Bone marrow (tissue), 2 donors: ENCODE measurements around the gene LARP4B.

Experiments used
- DNase-seq, 2 donors: peaks; one replicate each; lab custom pipeline; 2025; lab: John Stamatoyannopoulos, UW

Gene LARP4B

DNA sequence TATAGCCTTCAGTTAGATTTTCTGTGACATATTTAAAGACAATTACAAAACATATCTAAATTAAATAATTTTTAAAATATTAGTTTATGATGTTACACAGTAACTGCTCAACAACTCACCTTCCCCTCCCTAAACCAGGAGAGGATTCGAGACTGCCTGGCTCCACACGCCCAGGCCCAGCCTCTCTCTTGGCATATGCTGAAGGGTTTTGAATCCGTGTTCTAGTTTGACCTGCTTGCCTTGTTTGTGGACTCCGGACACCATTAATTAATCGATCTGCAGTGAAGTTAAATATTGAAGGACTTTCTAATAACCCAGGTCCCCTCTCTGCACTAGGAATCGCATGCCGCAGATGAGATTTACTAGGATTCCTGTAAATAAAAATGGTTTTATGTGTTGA, 106.6 kb downstream of the LARP4B start:
- DNase-seq, result no peak

DNA sequence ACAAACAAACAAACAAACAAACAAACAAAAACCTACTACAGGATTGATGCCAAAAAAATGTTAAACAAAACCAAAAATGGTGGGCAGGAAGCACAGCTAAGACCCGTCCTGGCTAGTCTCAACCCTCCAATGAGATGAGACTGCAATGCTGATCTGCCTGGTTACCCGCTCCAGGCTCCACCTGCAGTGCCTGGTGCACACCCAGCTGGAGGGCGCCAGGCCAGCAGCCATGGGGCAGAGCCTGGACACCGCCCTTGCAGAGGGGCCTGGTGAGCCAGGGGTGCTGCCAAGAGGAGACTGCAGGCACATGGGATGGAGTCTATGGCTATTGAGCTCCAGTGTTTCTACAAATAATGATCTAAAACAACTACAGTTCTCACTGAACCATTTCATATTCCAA, 107.0 kb downstream of the LARP4B start:
- DNase-seq, result no peak

DNA sequence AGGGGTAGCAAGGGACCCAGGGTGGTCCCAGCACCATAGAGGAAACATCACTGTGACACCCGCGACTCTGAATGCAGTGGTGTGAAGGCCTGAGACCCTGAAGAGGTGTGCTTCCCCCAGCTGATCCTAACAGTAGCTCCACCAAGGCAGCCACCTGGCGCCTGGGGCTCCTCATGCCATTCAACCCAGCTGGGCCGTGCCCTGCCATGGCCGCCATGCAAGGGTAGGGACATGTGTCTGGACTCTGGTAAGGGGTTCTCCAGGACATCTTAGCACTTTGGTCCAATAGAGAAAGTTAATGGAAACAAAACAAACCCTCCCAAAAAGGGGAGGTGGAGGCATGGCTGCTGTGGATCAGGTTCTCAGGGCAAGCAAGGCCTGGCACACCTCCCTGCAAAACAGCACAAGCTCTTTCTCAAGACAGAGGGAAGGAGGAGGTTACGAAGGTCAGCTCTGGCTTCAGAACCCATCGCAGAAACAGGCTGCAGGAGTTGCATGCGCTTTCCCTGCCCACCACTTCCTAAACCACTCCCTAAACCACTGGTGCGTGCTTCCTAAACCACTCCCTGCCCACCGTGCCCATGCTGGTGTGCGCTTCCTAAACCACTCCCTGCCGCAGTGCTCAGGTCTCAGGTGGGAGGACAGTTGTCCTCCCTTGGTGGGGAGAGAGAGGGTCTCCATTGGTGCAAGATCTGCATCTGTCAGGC, 108.7 kb downstream of the LARP4B start:
- DNase-seq, result no peak

DNA sequence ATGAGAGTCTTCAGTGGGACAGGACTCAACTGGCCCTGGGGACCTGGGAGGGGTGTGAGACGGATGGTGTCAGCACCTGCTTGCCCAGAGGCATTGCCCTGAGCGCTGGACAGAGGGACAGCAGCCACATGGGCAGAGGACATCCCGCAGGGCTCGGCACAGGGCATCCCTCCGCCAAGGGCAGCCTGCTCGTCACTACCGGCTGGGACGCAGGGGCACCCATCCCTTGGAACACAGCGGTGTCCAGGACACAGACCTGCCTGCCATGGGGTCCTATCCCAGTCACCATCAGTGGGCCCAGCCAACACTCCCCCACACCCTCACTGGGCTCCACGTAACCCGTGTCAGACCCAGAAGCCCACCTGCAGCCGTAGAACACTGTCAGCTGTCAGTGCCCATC, 109.3 kb downstream of the LARP4B start:
- DNase-seq, result no peak

DNA sequence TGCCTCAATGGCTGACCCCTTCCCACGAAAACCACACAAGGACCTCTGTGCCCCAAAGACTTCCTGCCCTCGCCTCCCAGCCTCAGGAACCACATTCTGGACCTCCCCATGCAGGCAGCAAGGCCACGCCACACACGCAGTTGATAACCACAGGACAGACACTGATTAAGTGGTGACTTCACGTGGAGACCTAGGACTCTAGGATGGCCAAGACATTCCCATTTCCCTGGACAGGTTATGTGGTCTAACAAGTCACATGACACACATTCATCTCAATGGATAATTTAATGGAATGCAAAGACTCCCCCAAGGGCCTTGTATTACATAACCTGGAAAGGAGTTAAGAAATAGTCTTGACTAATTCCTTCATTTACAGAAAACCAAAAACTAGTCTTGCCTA, 110.2 kb downstream of the LARP4B start:
- no peak for DNase-seq

DNA sequence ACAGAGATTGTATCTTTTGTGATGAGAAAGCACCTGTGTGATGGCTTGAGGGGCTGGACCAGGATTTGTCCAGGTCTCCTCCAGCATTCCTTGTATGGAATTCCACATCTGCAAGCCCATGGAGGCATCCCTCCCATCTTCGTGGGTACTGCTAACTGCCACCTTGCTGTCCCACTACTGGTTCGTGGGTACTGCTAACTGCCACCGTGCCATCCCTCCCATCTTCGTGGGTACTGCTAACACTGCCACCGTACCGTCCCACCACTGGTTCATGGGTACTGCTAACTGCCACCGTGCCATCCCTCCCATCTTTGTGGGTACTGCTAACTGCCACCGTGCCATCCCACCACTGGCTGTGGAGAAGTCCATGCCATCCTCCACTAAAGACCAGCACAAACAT, 111.7 kb downstream of the LARP4B start:
- DNase-seq, result no peak

DNA sequence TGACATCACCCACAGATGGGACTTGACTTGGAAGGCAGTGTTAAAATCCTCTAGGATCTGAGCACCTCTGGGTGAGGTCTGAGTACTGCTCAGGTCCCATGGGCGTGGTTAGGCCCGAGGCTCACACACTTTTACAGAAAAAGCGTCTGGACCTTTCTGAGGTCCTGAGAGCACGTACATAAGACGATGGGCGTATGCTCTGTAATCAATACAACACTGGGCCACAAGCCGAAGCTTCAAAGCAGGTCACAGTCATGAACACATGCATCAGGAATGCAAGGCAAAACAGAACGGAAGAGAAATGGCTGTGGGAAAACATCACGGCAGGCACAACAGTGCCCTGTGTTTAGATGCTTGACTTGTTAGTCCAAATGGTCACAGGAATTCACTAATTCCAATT, 112.2 kb downstream of the LARP4B start:
- DNase-seq, result no peak

DNA sequence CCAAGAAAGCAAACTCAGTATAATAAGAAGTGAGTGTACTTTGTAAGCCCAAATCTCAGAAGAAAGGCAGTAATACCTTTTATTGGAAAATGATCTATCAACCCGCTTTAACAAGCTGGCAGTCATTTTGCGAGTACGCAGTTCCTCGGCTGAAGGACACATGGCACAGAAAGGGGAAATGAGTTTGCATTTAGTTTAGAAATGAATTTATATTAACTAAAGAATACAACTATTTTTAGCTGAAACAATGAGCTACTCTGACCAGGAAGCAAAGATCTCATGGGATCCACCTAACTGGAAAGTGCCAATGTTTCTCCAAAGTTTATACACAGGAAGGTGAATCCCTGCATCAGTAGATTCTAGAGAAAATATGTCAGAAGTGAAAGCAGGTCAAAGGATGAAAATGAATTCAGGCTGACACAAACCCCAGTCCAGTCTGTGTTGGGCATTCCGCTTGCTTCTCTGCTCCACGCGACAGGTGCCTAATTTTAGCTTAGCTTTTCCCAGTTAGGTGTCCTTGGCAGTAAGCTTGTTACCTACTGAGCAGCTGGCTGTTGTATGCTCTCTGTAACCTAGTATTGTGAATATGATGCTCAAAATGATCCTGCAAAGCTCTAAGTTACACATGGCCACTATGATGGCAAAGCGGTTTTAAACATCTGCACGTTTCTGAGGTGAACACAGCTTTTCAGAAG, 112.8 kb downstream of the LARP4B start:
- no peak for DNase-seq

DNA sequence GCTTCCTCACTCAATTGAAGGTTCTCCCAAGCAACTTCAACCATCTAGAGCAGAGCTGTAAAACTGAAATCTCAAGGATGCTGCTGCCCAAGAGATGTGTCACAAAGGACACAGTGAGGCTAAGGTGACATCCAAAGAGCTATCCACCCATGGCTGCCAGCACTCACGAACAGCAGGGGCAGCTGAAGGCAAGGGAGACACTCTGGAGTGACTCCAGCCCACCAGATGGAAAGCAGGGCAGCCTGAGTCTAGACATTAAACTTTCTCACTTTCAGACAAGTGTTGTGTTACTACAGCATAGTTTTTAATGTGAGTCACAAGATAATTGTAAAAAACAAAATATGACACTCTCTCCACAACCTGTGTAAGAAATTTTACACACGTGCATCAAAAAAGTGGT, 113.5 kb downstream of the LARP4B start:
- DNase-seq, result no peak

DNA sequence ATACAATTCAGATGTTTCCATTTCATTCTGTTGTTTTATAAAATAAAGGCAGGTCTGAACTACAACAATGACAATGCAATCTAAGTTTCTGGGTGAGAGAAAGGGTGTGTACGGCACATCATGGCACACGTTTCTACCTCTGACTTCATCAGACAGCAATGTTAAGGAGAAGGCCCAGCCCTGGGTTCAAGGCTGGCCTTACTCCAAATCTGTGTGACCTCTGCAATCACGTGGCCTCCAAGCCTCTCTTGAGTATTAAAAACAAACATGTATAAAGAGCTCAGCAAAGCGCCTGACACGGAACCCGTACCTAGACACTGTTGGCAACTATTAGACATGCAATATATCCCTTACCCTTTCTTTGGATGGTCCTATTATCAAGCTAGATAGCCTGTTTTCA, 114.1 kb downstream of the LARP4B start:
- no peak for DNase-seq

DNA sequence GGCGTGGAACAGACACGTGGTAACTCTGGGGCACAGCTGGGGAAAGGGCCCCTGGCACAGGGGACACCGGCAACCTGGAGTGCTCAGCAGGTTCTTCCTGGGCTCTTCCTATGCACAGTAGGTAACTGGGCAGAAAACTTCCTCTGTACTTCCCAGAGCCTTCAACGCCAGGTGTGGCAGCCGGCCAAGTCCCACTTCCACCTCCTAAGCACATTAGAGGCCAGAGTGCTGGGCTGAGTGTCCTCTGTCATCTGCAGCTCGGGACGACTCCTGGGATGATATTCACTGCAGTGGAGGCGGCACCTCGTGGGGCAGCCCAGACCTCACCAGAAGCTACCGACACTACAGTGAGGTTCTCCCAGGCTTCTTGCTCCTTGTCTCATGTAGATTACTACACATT, 114.5 kb downstream of the LARP4B start:
- no peak for DNase-seq

DNA sequence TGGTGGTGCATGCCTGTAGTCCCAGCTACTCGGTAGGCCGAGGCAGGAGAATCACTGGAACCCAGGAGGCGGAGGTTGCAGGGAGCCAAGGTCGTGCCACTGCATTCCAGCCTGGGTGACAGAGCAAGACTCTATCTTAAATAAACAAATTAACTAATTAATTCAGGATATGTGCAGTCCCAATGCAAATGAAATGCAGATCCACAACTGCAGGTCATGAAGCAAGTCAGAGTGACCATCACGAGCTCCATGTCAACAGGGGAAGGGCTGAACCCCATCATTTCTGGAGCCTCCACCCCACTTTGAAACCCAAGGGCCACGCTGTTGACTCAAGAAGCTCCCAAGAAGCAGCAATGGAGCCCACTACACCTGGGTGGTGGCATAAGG, 115.4 kb downstream of the LARP4B start:
- no peak for DNase-seq

DNA sequence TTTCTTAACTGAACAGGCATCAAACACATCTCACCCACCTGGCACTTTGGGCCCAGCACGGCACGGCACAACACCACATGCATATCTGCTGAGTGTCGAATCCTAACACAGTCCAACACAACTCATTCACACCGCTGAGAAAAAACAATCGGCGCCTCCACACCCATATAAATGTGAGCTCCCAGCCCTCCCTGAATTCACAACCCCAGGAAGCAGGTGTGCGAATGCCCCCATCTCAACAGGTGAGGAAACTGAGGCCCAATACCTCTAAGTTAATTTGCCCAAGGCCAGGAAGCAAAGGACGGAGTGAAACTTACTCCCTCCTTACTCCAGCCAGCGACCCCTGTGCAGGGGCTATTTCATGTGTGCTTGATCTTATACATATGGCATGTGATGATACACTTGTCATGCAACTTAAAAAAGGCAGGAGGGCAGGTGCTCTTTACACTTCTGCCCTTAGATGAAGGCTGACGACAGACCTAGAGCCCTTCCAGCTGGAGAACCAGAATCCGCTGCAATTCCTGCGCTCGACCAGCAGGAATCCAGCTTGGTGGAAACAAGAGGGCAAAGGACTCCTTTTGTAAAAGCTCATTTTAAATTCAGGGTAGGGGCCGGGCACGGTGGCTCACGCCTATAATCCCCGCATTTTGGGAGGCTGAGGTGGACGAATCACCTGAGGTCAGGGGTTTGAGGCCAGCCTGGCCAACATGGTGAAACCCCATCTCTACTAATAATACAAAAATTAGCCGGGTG, 116.0 kb downstream of the LARP4B start:
- no peak for DNase-seq

DNA sequence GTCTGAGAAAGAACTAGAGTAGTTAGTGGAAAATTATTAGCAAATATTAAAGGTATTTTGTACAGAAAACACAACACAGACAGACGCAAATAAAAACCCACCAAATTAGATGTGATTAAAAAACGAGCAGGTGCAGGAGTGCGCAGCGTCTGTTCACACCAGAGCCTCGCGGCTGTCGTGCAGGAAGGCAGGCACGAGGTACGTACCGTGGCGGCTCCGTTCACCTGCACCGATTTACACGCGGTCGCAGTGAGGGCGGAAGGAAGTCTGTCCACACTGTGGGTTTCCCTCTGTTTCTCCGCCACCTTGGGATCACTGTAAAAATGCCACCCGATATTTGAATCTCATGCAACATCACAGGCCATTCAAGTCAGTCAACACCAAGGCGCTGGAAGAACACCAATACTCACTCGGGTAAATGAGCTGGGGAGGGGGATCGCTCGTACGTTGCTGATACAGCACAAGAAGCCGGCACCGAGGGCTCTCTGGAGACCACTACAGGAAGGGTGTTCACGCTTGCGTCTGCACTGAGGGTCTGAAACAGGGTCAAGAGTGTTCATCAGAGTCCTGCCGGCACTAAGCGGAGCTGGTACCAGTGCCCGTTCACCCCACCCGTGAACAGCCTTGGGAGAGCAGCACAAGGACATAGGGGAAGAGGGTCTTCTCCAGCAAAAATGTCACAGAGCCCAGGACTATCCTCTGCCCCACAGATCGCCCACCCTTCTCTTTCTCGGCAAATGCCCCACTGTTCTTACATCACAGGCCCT, 116.8 kb downstream of the LARP4B start:
- DNase-seq, result no peak

DNA sequence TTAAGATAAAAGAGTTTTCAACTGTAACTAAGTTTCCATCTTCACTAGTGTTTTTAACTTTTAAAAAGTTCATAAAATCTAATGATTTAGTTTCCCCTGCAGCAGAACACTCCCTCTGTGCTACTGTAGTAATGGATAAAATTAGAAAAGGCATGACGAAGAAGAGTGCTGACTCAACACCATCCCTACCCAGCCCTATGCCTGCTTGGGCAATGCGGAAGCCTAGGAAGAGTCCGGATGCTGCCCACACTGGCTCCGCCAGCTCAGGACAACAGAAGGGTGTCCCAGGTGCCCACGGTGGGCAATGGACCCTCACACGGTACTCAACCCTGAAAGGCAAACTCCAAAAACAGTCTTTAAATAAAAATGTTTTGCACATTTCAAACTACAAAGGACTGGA, 118.2 kb downstream of the LARP4B start:
- no peak for DNase-seq

DNA sequence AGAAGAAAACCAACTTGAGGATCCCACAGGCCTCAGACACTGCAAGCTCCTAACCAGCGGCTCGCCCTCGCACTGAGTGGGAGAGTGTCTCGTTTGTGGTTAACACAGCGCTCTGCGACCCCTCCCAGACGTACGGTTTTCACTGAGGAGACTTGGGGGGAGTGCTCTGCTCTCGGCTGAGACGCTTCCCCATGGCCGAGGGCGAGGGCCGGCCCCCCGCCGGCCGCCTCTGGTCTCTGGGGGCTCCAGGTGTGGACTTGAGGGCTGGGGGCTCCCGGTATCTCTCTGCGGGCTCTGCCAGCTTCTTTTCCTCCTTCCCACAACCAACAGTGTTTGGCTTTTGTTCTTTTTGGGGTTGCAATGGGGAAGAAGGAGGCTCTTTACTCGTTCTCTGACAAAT, 118.7 kb downstream of the LARP4B start:
- no peak for DNase-seq

DNA sequence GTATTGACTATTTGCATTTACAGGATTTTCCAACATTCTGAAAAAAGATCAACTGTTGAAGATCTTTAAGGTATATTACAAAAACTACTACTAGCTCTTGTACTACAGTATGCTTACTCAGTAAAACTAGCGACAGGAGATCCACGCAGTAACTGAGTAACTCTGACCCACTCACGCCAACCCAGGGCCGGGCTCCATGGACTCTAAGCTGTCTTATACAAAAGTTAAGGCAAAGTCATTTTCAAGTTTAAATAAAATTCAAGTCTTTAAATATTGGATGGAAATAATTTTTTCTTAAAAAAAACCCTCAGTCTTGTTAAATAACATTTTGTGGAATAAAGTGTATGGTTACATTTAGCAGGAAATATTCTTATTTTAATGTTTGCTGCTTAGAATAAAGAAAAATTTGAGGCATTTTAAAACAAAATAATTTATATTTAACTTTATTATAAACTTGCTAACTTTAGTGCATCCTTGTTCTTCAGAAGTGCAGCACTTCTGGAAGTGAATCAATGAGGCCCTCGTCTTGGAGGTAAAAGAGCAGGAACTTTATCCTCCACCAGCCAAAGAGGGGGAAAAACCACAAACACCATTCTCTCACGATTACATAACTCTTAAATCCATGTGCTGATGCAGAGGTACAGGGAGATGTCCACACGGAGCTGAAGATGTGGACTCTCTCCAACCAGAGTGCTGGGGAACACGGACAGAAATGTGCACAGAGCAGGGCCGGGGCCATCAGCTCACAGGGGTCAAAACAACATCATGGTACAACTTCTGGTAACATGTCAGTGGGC, 119.9 kb downstream of the LARP4B start:
- DNase-seq, result no peak

DNA sequence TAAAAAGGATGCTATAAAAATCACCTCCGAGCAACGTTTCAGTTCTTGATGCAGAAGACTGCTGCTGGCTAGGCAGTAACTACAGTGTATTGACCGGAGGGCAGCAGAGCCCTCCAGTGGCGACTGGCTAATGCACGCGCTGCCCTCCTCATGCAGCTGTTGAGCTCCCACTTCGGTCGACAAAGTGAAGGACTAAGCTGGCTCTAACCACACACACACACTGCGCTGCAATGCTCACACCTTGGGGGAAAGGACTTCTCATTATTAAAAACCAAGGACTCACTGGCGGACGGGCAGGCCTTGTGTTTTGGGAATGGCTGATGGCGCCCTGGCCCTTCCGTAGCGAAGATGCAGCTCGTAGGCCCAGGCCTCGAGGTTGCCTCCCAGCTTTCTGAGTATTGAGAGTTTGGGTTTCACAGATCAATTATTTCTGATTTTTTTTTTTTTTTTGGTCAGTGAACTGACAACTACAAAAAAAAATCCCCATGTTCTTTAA, 121.1 kb downstream of the LARP4B start:
- DNase-seq, result no peak

DNA sequence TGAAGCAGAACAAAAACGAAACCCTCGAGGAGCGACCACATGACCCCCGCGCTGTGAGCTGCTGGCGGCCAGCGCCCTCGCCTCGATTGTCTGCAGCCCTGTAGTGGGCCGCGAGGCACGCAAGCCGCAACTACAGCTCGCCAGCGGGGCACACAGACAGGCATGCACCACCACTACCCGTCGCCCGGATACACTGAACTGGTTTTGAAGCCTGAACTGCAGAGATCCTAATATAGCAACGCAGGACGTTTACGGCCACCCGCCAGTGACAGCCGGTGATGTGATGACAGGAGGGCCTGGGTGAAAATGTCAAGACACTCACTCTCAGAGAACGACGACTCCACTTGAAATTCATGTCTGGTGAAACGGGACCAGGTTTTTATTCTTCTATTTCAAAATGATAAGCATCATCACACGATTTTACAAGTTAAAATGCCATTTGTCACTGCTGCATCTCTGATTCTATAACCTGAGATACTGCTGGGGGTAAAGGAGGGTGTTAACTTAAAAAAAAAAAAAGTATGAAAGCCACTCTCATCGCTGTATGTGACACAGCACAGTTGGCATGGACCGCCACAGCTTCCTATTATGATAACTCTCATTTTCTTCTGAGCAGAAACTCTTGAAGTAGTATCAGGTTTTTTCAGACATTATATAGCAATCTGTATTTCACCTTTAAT, 121.7 kb downstream of the LARP4B start:
- DNase-seq, result no peak

DNA sequence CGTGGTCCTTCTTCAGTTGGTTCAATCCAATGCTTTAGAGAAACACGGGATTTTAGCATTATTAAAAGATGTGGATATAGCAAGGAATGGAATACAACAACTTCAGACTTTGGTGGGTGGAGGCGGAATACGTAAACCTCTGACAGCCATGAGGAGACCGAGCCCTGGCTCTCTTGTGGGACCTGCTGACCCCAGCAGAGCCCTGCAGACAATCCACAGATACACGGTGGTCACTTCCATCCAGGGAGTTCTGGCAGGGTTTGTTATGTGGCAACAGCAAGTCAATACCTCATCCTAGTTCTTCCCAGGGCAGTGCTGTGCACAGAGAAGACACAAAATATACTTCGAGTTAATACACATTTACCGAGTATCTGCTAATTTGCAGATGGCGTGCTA, 123.5 kb downstream of the LARP4B start:
- no peak for DNase-seq
